Muscle layer of duodenum (tissue), 2 donors: Measurements from ENCODE around the gene VEPH1.

Source experiments
- H3K27ac ChIP-seq: one replicate; pipeline ENCODE4 v1.7.0; 2013; ENCODE audit warnings: mild to moderate bottlenecking, low read length
- H3K27me3 ChIP-seq: one replicate; pipeline ENCODE4 v1.7.0; 2013; ENCODE audit warnings: low read depth, mild to moderate bottlenecking, control low read depth, low read length
- H3K36me3 ChIP-seq, 2 donors: one replicate each; pipeline ENCODE4 v1.7.0; 2013; ENCODE audit warnings: low read length in 2 of 2, control low read depth in 1 of 2, mild to moderate bottlenecking in 1 of 2; ENCODE audit not compliant: insufficient read depth in 2 of 2, control insufficient read depth in 1 of 2
- H3K4me1 ChIP-seq, 2 donors: one replicate each; pipeline ENCODE4 v1.7.0; 2013; ENCODE audit warnings: low read length in 2 of 2, mild to moderate bottlenecking in 2 of 2, control low read depth in 1 of 2, moderate library complexity in 1 of 2; ENCODE audit not compliant: insufficient read depth in 2 of 2, control insufficient read depth in 1 of 2
- H3K4me3 ChIP-seq, 2 donors: one replicate each; pipeline ENCODE4 v1.7.0; 2013; ENCODE audit warnings: low read length in 2 of 2, low read depth in 1 of 2, mild to moderate bottlenecking in 1 of 2
- H3K9me3 ChIP-seq, 2 donors: one replicate each; pipeline ENCODE4 v1.7.0; 2013; ENCODE audit warnings: low read length in 2 of 2, control low read depth in 1 of 2, mild to moderate bottlenecking in 1 of 2; ENCODE audit not compliant: control insufficient read depth in 1 of 2
- donor health status: healthy.

Gene VEPH1

GRCh38 chr3:157376603-157377300 lies 126.5 kb downstream of the VEPH1 start:
- H3K27me3 ChIP-seq: no peaks in the 10 kb centered on the region
- no peak overlapping the region for H3K27ac ChIP-seq
- no peaks in the 10 kb centered on the region for H3K36me3 ChIP-seq
- no peaks in the 10 kb centered on the region for H3K4me1 ChIP-seq
- H3K9me3 ChIP-seq: no peaks in the 10 kb centered on the region
- no peak overlapping the region for H3K4me3 ChIP-seq

GRCh38 chr3:157375342-157375986 lies 127.8 kb downstream of the VEPH1 start:
- H3K9me3 ChIP-seq: no peaks in the 10 kb centered on the region
- no peaks in the 10 kb centered on the region for H3K27me3 ChIP-seq
- no peak overlapping the region for H3K4me3 ChIP-seq
- H3K27ac ChIP-seq: no peak overlapping the region
- H3K36me3 ChIP-seq: no peaks in the 10 kb centered on the region
- H3K4me1 ChIP-seq: no peaks in the 10 kb centered on the region

- H3K4me1 ChIP-seq: no peaks in the 10 kb centered on the region
- H3K36me3 ChIP-seq: no peaks in the 10 kb centered on the region
- H3K4me3 ChIP-seq: no peak overlapping the region
- H3K9me3 ChIP-seq: no peaks in the 10 kb centered on the region
- no peak overlapping the region for H3K27ac ChIP-seq
- no peaks in the 10 kb centered on the region for H3K27me3 ChIP-seq
Measured at GRCh38 chr3:157374933-157375332, 128.3 kb downstream of the VEPH1 start.

- no peak overlapping the region for H3K4me3 ChIP-seq
- H3K27ac ChIP-seq: no peak overlapping the region
Measured at GRCh38 chr3:157373783-157374182, 129.4 kb downstream of the VEPH1 start.

GRCh38 chr3:157370867-157371266 lies 132.3 kb downstream of the VEPH1 start:
- no peaks in the 10 kb centered on the region for H3K4me1 ChIP-seq
- H3K27ac ChIP-seq: no peak overlapping the region
- H3K27me3 ChIP-seq: no peaks in the 10 kb centered on the region
- H3K36me3 ChIP-seq: no peaks in the 10 kb centered on the region
- no peaks in the 10 kb centered on the region for H3K9me3 ChIP-seq
- no peak overlapping the region for H3K4me3 ChIP-seq

More at GRCh38 chr3:157373783-157374182, 129.4 kb downstream of the VEPH1 start:
- H3K4me1 ChIP-seq: no peaks in the 10 kb centered on the region
- H3K9me3 ChIP-seq: no peaks in the 10 kb centered on the region
- H3K36me3 ChIP-seq: no peaks in the 10 kb centered on the region
- H3K27me3 ChIP-seq: no peaks in the 10 kb centered on the region

GRCh38 chr3:157369727-157370421 lies 133.3 kb downstream of the VEPH1 start:
- no peaks in the 10 kb centered on the region for H3K9me3 ChIP-seq

GRCh38 chr3:157368171-157368570 lies 135.0 kb downstream of the VEPH1 start:
- Histone ChIP-seq H3K36me3 (no peaks in the 10 kb centered on the region), H3K27ac (no peak overlapping the region), H3K4me3 (no peak overlapping the region), H3K27me3 (no peaks in the 10 kb centered on the region), H3K9me3 (no peaks in the 10 kb centered on the region), H3K4me1 (no peaks in the 10 kb centered on the region)

More at GRCh38 chr3:157369727-157370421, 133.3 kb downstream of the VEPH1 start:
- Histone ChIP-seq H3K4me1 (no peaks in the 10 kb centered on the region), H3K36me3 (no peaks in the 10 kb centered on the region), H3K4me3 (no peak overlapping the region), H3K27ac (no peak overlapping the region), H3K27me3 (no peaks in the 10 kb centered on the region)

- Histone ChIP-seq H3K9me3 (no peaks in the 10 kb centered on the region), H3K27me3 (no peaks in the 10 kb centered on the region), H3K36me3 (no peaks in the 10 kb centered on the region), H3K4me3 (no peak overlapping the region), H3K27ac (no peak overlapping the region), H3K4me1 (no peaks in the 10 kb centered on the region)
Measured at GRCh38 chr3:157363393-157363792, 139.8 kb downstream of the VEPH1 start.

- Histone ChIP-seq H3K9me3 (no peaks in the 10 kb centered on the region), H3K36me3 (no peaks in the 10 kb centered on the region), H3K27me3 (no peaks in the 10 kb centered on the region)
Measured at GRCh38 chr3:157362348-157362747, 140.9 kb downstream of the VEPH1 start.

GRCh38 chr3:157360044-157360443 lies 143.2 kb downstream of the VEPH1 start:
- Histone ChIP-seq H3K36me3 (no peaks in the 10 kb centered on the region), H3K27me3 (no peaks in the 10 kb centered on the region), H3K4me3 (no peak overlapping the region), H3K27ac (no peak overlapping the region), H3K9me3 (no peaks in the 10 kb centered on the region), H3K4me1 (no peaks in the 10 kb centered on the region)

More at GRCh38 chr3:157362348-157362747, 140.9 kb downstream of the VEPH1 start:
- Histone ChIP-seq H3K4me1 (no peaks in the 10 kb centered on the region), H3K4me3 (no peak overlapping the region), H3K27ac (no peak overlapping the region)

GRCh38 chr3:157356541-157356940 lies 146.7 kb downstream of the VEPH1 start:
- H3K4me3 ChIP-seq: no peak overlapping the region
- no peak overlapping the region for H3K27ac ChIP-seq
- H3K4me1 ChIP-seq: no peaks in the 10 kb centered on the region
- H3K27me3 ChIP-seq: no peaks in the 10 kb centered on the region
- no peaks in the 10 kb centered on the region for H3K9me3 ChIP-seq
- H3K36me3 ChIP-seq: no peaks in the 10 kb centered on the region
